GM12878 (cell line): ENCODE data around the gene TPI1. TPM values are rescaled to one million over a fixed set of nuclear protein-coding genes. Genes with fewer than 3 reads are reported as not detected.

ENCODE experiments used
- ATAC-seq: fragments of 200-7000 bp; cut with Tn5 transposase; 3 replicates; pipeline ENCODE4 v1.9.1; 2020; ENCODE audit warnings: mild to moderate bottlenecking, moderate library complexity
- BruUV-seq: library from RNA; stranded (reverse); fragments of 400-500 nt; replicated peaks from 2 replicates; lab custom pipeline; 2021; lab: Mats Ljungman, UMichigan
- CTCF ChIA-PET: fragments of 300-600 bp; sonication (Branson Sonifier 250); formaldehyde crosslinking; extraction: SDS; loops from one replicate; lab custom pipeline; 2021; ENCODE audit warnings: inconsistent platforms; lab: Yijun Ruan, JAX
- POLR2A ChIA-PET: fragments of 350-600 bp; formaldehyde crosslinking; extraction: SDS; loops from one replicate; lab custom pipeline; 2021; ENCODE audit warnings: inconsistent platforms; lab: Charles Lee
- RAD21 ChIA-PET: fragments of 300-600 bp; sonication (Branson Sonifier 250); formaldehyde crosslinking; loops from one replicate; lab custom pipeline; 2023; ENCODE audit warnings: antibody characterized with exemption; ENCODE audit not compliant: unreplicated experiment; lab: Charles Lee
- SMC1A ChIA-PET: fragments of 300-600 bp; sonication (Branson Sonifier 250); formaldehyde crosslinking; loops from one replicate; lab custom pipeline; 2023; ENCODE audit not compliant: unreplicated experiment, uncharacterized antibody; lab: Charles Lee
- DNase-seq: peaks from one replicate; pipeline ENCODE4 v3.0.0-alpha.2; 2011; ENCODE audit warnings: low read depth, low spot score
- FAIRE-seq: peaks from 3 replicates; lab custom pipeline; 2011; peaks lifted over from hg19 to GRCh38; lab: Jason Lieb, UNC
- H2AFZ ChIP-seq: 2 replicates; pipeline ENCODE4 v1.6.0; 2011; ENCODE audit warnings: low read depth, low read length, control low read depth; ENCODE audit not compliant: control insufficient read depth
- H3K27ac ChIP-seq: 2 replicates; pipeline ENCODE4 v1.5.1; 2011; ENCODE audit warnings: control low read depth; ENCODE audit not compliant: control insufficient read depth, insufficient read depth
- H3K27me3 ChIP-seq, 2 experiments: replicated peaks in 1 of 2; 2 replicates each; pipeline versions ENCODE4 v1.6.0 to v1.6.1; 2011; ENCODE audit warnings: low read length in 1 of 2; ENCODE audit not compliant: control insufficient read depth in 2 of 2, insufficient read depth in 2 of 2
- H3K36me3 ChIP-seq, 2 experiments: 2 replicates each; pipeline ENCODE4 v1.5.1; 2011; ENCODE audit warnings: low read length in 1 of 2; ENCODE audit not compliant: control insufficient read depth in 2 of 2, insufficient read depth in 2 of 2
- H3K4me1 ChIP-seq: 2 replicates; pipeline ENCODE4 v1.6.1; 2011; ENCODE audit warnings: mild to moderate bottlenecking, low read length, moderate library complexity, mixed read lengths; ENCODE audit not compliant: control insufficient read depth, insufficient read depth
- H3K4me2 ChIP-seq: 2 replicates; pipeline ENCODE4 v1.6.0; 2011; ENCODE audit warnings: control low read depth; ENCODE audit not compliant: control insufficient read depth, insufficient read depth
- H3K4me3 ChIP-seq: fragments of 200-600 bp; sonication (generic); 2 replicates; pipeline ENCODE4 v1.5.1; 2016
- H3K79me2 ChIP-seq: 2 replicates; pipeline ENCODE4 v1.6.0; 2011; ENCODE audit warnings: low read length; ENCODE audit not compliant: control insufficient read depth, insufficient read depth
- H3K9ac ChIP-seq: 2 replicates; pipeline ENCODE4 v1.8.0; 2011; ENCODE audit warnings: low read length, control low read depth, mixed read lengths; ENCODE audit not compliant: control insufficient read depth, insufficient read depth
- H3K9me3 ChIP-seq: replicated peaks from 3 replicates; pipeline ENCODE4 v1.5.1; 2011; ENCODE audit warnings: mild to moderate bottlenecking, low read length; ENCODE audit not compliant: control insufficient read depth, insufficient read depth
- H4K20me1 ChIP-seq: 2 replicates; pipeline ENCODE4 v1.6.0; 2011; ENCODE audit not compliant: control insufficient read depth, insufficient read depth
- CBX3 ChIP-seq: fragments of 200-600 bp; sonication (generic); IDR thresholded peaks from 2 replicates; pipeline ENCODE4 v1.6.1; 2016; ENCODE audit warnings: low read depth, borderline replicate concordance
- JUNB ChIP-seq: IDR thresholded peaks from 2 replicates; pipeline ENCODE4 v1.6.1; 2016; ENCODE audit warnings: antibody characterized with exemption, mild to moderate bottlenecking
- MTA3 ChIP-seq: IDR thresholded peaks from 2 replicates; pipeline ENCODE4 v1.6.1; 2012; ENCODE audit warnings: low read length, inconsistent platforms, borderline replicate concordance
- NFYB ChIP-seq: IDR thresholded peaks from 2 replicates; pipeline ENCODE4 v1.6.1; 2011; ENCODE audit warnings: low read depth, mild to moderate bottlenecking, low read length, improper control_type of control experiment, moderate library complexity; ENCODE audit not compliant: insufficient read depth
- PML ChIP-seq: IDR thresholded peaks from 2 replicates; pipeline ENCODE4 v1.6.1; 2012; ENCODE audit warnings: low read length, inconsistent platforms
- RAD21 ChIP-seq: IDR thresholded peaks from 2 replicates; pipeline ENCODE4 v1.6.1; 2011; ENCODE audit warnings: mild to moderate bottlenecking, low read depth, low read length, moderate library complexity; ENCODE audit not compliant: insufficient read depth
- SUPT20H ChIP-seq: IDR thresholded peaks from 2 replicates; pipeline ENCODE4 v1.6.1; 2011; ENCODE audit warnings: low read depth, mild to moderate bottlenecking, low read length, moderate library complexity, borderline replicate concordance; ENCODE audit not compliant: control insufficient read depth
- ZZZ3 ChIP-seq: IDR thresholded peaks from 2 replicates; pipeline ENCODE4 v1.6.1; 2011; ENCODE audit warnings: low read depth; ENCODE audit not compliant: control insufficient read depth, insufficient read length
- WGBS: methylation state at CpG from one replicate; pipeline ENCODE4 v1.1.6; 2016; ENCODE audit warnings: low lambda C conversion rate; ENCODE audit not compliant: insufficient replicate concordance, insufficient coverage; ENCODE audit errors: missing lambda C conversion rate; 5-methylcytosine and 5-hydroxymethylcytosine counted together
- in situ Hi-C: fragments of 300-500 bp; cut with MboI; formaldehyde crosslinking; loops from 9 replicates; pipeline ENCODE4 v1.14.3; 2018; ENCODE audit warnings: mixed read lengths
- intact Hi-C: fragments of 100-400 bp; cut with micrococcal nuclease; formaldehyde crosslinking; loops from one replicate; pipeline ENCODE4 v1.14.2; 2022; ENCODE audit not compliant: unreplicated experiment
- polyA plus RNA-seq, 11 experiments: library from polyadenylated mRNA; depleted of rRNA in 4 of 11; unstranded in 6 of 11; stranded (reverse) in 5 of 11; fragments of >200 nt; fragmentation: Nextera tagmentation in 4 of 11; fragmentation: Illumina TruSeq in 1 of 11; extraction: Ambion mirVana in 4 of 11; extraction: Trizol in 1 of 11; gene quantifications; 1 replicate in 1 of 11; 2 replicates in 10 of 11; pipeline versions ENCODE4 v1.2.1 to v1.2.3, GENCODE V29; 2011 to 2016; ENCODE audit warnings: inconsistent platforms in 2 of 11, missing spikeins in 2 of 11, low read depth in 1 of 11
- total RNA-seq, 4 experiments: library from RNA; depleted of rRNA in 3 of 4; stranded (reverse); fragments of >200 nt in 3 of 4; fragmentation: Illumina TruSeq in 1 of 4; extraction: Trizol in 1 of 4; gene quantifications; 2 replicates each; pipeline versions ENCODE4 v1.2.1 to v1.2.3, GENCODE V29; 2013 to 2021
- TF ChIP-seq, protein P1 (sequence below): IDR thresholded peaks from 2 replicates; pipeline ENCODE4 v1.6.1; 2011; ENCODE audit warnings: low read depth, low read length, improper control_type of control experiment, borderline replicate concordance
- TF ChIP-seq, protein P2 (sequence below): IDR thresholded peaks from 2 replicates; pipeline ENCODE4 v1.6.1; 2012; ENCODE audit warnings: low read depth, low read length, improper control_type of control experiment
- TF ChIP-seq, protein P3 (sequence below): fragments of 450-650 bp; formaldehyde crosslinking; IDR thresholded peaks from 2 replicates; pipeline ENCODE4 v1.5.0; 2022; ENCODE audit warnings: mild to moderate bottlenecking, missing genetic modification characterization

Gene TPI1
- total and polyA plus RNA-seq, 10 of the 15 experiments (the other 5 are each of a cell fraction or from before 2014, with no cell fraction given) = 916 to 7,349 (median 1,677) TPM

DNA sequence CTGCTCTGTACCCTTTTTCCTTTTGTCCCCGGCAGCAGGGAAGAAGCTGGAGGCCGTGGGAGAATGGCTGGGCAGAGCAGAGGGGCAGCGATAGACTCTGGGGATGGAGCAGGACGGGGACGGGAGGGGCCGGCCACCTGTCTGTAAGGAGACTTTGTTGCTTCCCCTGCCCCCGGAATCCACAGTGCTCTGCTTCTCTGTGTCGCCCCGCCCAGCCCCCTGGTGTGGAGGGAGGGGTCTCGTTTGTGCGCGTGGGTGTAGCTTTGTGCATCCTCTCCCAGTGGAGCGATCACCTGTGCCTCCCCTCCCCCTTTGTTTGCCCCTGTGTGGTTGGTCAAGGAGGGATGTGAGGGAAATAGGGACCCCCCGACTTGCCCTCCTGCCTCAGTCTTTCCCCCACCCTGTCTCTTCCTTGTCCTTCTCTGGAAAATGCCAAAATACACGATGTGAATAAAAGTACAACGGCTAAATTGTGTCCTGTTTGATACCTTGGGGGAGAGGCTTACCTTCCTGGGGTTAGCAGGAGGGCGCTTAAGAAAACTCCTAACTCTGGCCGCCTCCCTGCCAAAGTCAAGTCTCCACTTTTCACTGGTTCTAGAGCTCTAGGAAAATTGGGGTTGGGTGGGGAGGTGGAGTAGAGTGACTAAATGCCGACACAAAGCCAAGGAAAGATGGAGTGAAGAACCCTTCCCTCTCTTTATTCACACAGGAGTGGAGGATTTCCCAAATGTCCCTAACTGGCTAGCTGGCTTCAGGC lies 990 bp upstream of the TPI1 start:
- ChIA-PET RAD21 (interaction anchor here (0.6 to 5.6 kb wide), 5 partner anchors 14 to 243 kb away, joined by 3 to 42 read pairs (median 4); partner anchors contain the start of genes C1RL, CDCA3 and USP5), SMC1A (interaction anchor here (1.3 to 5.3 kb wide), 2 partner anchors 13 to 25 kb away, joined by 4 to 42 read pairs; partner anchors contain the start of genes CDCA3 and USP5), POLR2A (interaction anchor here (1.1 to 5.7 kb wide), 6 partner anchors 14 to 142 kb away, joined by 3 to 84 read pairs (median 6); partner anchors contain the start of genes C12orf57, CDCA3, COPS7A and MLF2), CTCF (interaction anchor here (0.5 to 9.5 kb wide), 6 partner anchors 9 to 328 kb away, joined by 3 to 173 read pairs (median 13); partner anchors contain the start of genes CDCA3 and USP5)
- H3K36me3 ChIP-seq = peaks cover 27 to 35% of the 10 kb centered on the region in 2 experiments
- H3K4me2 ChIP-seq = peak overlapping the region; percentile 98
- intact Hi-C loops = no loop called here
- FAIRE-seq (no peak), DNase-seq (no peak), ATAC-seq (no peak)
- 0 out of 2 replicates have a peak overlapping the region, but pooled peaks have one; percentile 87 for H2AFZ ChIP-seq
- peaks cover 15% of the 10 kb centered on the region for H4K20me1 ChIP-seq
- H3K4me3 ChIP-seq = peak overlapping the region; percentile 100; the same call in 1 of the 2 replicates
- H3K9ac ChIP-seq = peak overlapping the region; percentile 72; the same call in 1 of the 2 replicates
- H3K27me3 ChIP-seq = no peaks in the 10 kb centered on the region
- no peak overlapping the region for H3K27ac ChIP-seq
- no peaks in the 10 kb centered on the region for H3K9me3 ChIP-seq
- in situ Hi-C loops = no loop called here
- peaks cover 25% of the 10 kb centered on the region for H3K4me1 ChIP-seq
- peaks cover 33% of the 10 kb centered on the region for H3K79me2 ChIP-seq
- 78% methylated on average over 19 of the region's 19 CpGs for WGBS
- no TSS peak for BruUV-seq
- TF ChIP-seq, protein P1, sequence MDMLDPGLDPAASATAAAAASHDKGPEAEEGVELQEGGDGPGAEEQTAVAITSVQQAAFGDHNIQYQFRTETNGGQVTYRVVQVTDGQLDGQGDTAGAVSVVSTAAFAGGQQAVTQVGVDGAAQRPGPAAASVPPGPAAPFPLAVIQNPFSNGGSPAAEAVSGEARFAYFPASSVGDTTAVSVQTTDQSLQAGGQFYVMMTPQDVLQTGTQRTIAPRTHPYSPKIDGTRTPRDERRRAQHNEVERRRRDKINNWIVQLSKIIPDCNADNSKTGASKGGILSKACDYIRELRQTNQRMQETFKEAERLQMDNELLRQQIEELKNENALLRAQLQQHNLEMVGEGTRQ = no peak
- TF ChIP-seq, protein P2, sequence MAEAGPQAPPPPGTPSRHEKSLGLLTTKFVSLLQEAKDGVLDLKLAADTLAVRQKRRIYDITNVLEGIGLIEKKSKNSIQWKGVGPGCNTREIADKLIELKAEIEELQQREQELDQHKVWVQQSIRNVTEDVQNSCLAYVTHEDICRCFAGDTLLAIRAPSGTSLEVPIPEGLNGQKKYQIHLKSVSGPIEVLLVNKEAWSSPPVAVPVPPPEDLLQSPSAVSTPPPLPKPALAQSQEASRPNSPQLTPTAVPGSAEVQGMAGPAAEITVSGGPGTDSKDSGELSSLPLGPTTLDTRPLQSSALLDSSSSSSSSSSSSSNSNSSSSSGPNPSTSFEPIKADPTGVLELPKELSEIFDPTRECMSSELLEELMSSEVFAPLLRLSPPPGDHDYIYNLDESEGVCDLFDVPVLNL = no peak
- no peak for TF ChIP-seq PML
- no peak for TF ChIP-seq ZZZ3
- no peak for TF ChIP-seq RAD21
- TF ChIP-seq, protein P3, sequence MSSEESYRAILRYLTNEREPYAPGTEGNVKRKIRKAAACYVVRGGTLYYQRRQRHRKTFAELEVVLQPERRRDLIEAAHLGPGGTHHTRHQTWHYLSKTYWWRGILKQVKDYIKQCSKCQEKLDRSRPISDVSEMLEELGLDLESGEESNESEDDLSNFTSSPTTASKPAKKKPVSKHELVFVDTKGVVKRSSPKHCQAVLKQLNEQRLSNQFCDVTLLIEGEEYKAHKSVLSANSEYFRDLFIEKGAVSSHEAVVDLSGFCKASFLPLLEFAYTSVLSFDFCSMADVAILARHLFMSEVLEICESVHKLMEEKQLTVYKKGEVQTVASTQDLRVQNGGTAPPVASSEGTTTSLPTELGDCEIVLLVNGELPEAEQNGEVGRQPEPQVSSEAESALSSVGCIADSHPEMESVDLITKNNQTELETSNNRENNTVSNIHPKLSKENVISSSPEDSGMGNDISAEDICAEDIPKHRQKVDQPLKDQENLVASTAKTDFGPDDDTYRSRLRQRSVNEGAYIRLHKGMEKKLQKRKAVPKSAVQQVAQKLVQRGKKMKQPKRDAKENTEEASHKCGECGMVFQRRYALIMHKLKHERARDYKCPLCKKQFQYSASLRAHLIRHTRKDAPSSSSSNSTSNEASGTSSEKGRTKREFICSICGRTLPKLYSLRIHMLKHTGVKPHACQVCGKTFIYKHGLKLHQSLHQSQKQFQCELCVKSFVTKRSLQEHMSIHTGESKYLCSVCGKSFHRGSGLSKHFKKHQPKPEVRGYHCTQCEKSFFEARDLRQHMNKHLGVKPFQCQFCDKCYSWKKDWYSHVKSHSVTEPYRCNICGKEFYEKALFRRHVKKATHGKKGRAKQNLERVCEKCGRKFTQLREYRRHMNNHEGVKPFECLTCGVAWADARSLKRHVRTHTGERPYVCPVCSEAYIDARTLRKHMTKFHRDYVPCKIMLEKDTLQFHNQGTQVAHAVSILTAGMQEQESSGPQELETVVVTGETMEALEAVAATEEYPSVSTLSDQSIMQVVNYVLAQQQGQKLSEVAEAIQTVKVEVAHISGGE (CRISPR knock-in tag) = no peak
- TF ChIP-seq SUPT20H = no peak
- TF ChIP-seq CBX3 = no peak
- TF ChIP-seq JUNB = no peak
- no peak for TF ChIP-seq MTA3
- TF ChIP-seq NFYB = no peak
